Measurements from ENCODE around the gene STPG3. TPM values are rescaled to one million over a fixed set of nuclear protein-coding genes. Genes with fewer than 3 reads are reported as not detected.

STPG3 gene
- total and polyA plus RNA-seq, 2 of the 8 experiments (the other 6 are each of a cell fraction or from before 2014, with no cell fraction given) = not detected

DNA sequence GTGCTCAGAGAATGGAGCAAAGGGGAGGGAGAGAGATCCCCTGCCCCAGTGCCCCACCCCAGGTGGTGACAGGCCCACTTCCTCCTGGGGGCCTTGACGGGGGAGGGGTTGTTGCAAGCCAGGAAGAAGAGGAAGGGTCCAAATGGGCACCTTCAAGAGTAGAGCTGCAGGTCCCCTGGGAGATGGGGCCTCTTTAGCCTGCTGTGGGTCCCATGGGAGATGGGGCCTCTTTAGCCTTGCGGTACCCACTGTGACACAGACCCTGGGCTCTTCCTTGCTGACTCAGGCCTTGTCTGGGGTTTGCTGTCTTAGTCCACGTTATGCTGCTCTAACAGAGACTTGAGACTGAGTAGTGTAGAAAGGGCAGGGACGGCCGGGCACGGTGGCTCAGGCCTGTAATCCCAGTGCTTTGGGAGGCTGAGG is 16.9 kb downstream of the STPG3 start:
- Histone ChIP-seq H4K8ac (ENCODE audit: extremely low read depth, insufficient read depth, low read length) (no peak overlapping the region), H3K14ac (ENCODE audit: insufficient read length) (no peak overlapping the region), H2BK120ac (replicated peaks; ENCODE audit: low read depth, low read length) (no peak overlapping the region), H4K91ac (replicated peaks; ENCODE audit: insufficient read length, low read length) (no peak overlapping the region), H3K18ac (ENCODE audit: extremely low read depth, low read length) (no peak overlapping the region), H3K23ac (ENCODE audit: insufficient read length) (no peak overlapping the region), H2BK5ac (ENCODE audit: low read depth, low read length) (no peak overlapping the region), H3K4me1 (replicated peaks in 1 of 4; ENCODE audit: control insufficient read depth in 3 of 4, insufficient read depth in 4 of 4, low read length in 3 of 4) (no peaks in the 10 kb centered on the region), H3K79me1 (ENCODE audit: low read depth, low read length) (no peaks in the 10 kb centered on the region), H3K23me2 (ENCODE audit: low read depth, low read length) (no peaks in the 10 kb centered on the region), H2BK20ac (ENCODE audit: low read length) (no peak overlapping the region), H3K9ac (replicated peaks in 1 of 4; ENCODE audit: extremely low read depth in 1 of 4, low read depth in 3 of 4, low read length in 3 of 4) (no peak overlapping the region), H3K4me3 (ENCODE audit: extremely low read depth in 1 of 4, insufficient read depth in 2 of 4, low read depth in 3 of 4, low read length in 4 of 4) (no peak overlapping the region), H2AK5ac (ENCODE audit: low read depth, low read length) (no peak overlapping the region), H3K36me3 (ENCODE audit: control insufficient read depth in 2 of 4, insufficient read depth in 4 of 4, low read length in 3 of 4) (peaks cover 6 to 37% (median 27%) of the 10 kb centered on the region in 4 experiments), H3K56ac (replicated peaks; ENCODE audit: insufficient read length, low read depth, low read length) (no peak overlapping the region), H3K79me2 (ENCODE audit: control insufficient read depth in 1 of 2, insufficient read depth in 2 of 2, low read length in 2 of 2) (no peaks in the 10 kb centered on the region), H2BK15ac (ENCODE audit: low read length) (no peak overlapping the region), H4K5ac (ENCODE audit: insufficient read length, low read depth, low read length) (no peak overlapping the region), H3K4me2 (ENCODE audit: insufficient read depth in 1 of 2, low read depth in 2 of 2, low read length in 2 of 2) (no peak overlapping the region), H3K4ac (replicated peaks; ENCODE audit: insufficient read length, low read depth, low read length) (no peak overlapping the region), H2AFZ (ENCODE audit: low read length) (no peak overlapping the region), H3K9me3 (ENCODE audit: insufficient read depth in 2 of 2, low read depth in 1 of 2, low read length in 1 of 2) (no peaks in the 10 kb centered on the region), H2BK12ac (ENCODE audit: low read depth, low read length) (no peak overlapping the region), H4K20me1 (replicated peaks in 1 of 2; ENCODE audit: control insufficient read depth in 1 of 2, insufficient read depth in 2 of 2, low read length in 2 of 2) (peaks cover 4 to 9% of the 10 kb centered on the region in 2 experiments), H3K27me3 (replicated peaks in 1 of 4; ENCODE audit: control insufficient read depth in 3 of 4, extremely low read depth in 1 of 4, insufficient read depth in 3 of 4, low read length in 3 of 4) (no peaks in the 10 kb centered on the region), H3K27ac (ENCODE audit: low read depth, low read length) (no peak overlapping the region)
- CTCF ChIA-PET (ENCODE audit: partially characterized antibody) = interaction anchor here (0.8 to 2.6 kb wide), 5 partner anchors 14 to 177 kb away, joined by 3 to 11 read pairs (median 3); no protein-coding TSS in a partner anchor
- TF ChIP-seq PHF8 (conservative IDR thresholded peaks at IDR 0.05; ENCODE audit: low read depth, low read length) (no peak), RBBP5 (IDR thresholded peaks at IDR 0.05; ENCODE audit: borderline replicate concordance, low read depth, low read length) (no peak), CREB1 (IDR thresholded peaks at IDR 0.05) (no peak), CBX5 (IDR thresholded peaks at IDR 0.05; ENCODE audit: low read depth, low read length) (no peak), SP2 (IDR thresholded peaks at IDR 0.05; ENCODE audit: low read length) (no peak)
- POLR2A ChIA-PET (ENCODE audit: partially characterized antibody) = interaction anchor here (1.7 to 69.9 kb wide), 3 partner anchors 11 to 33 kb away, joined by 4 to 1462 read pairs (median 1462); partner anchors contain the start of genes CYSRT1, NDOR1, NELFB and RNF208
- DNase-seq (ENCODE audit: low read depth in 1 of 2, low spot score in 2 of 2) (no peak), FAIRE-seq (no peak)
- WGBS, 2 experiments (ENCODE audit: extremely low coverage in 1 of 2, insufficient coverage in 1 of 2, insufficient read length in 1 of 2, insufficient replicate concordance in 2 of 2, low coverage in 1 of 2, low lambda C conversion rate in 2 of 2, missing lambda C conversion rate in 1 of 2) = 95% methylated on average over 6 of the region's 6 CpGs; no CpG with 5 or more reads in 1 of the 2 experiments

All from H1 (cell line).